ENCODE measurements around the gene ATF6. TPM values are rescaled to one million over a fixed set of nuclear protein-coding genes. Genes with fewer than 3 reads are reported as not detected.

Gene ATF6
- total and polyA plus RNA-seq, 3 donors from 2014 or later, result 22.6 to 38.2 (median 38.0) TPM

DNA sequence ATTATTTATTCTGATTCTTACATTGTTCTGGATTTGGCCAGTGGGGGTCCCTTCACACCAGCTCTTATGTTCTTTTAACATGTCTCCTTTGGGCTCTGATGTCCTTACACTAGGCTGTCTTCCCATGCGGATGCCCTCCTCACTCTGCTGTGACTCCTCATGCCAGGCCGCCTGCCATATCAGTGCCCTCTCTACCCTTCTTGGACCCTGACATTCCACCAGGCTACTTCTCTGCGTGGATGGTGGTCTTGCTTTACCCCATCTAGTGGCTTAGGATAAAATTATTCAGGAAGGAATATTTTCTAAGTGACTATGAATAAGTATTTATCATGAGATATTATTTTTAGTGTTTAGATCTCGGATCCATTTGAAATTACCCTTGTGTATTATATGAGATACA, 21.2 kb downstream of the ATF6 start:
- no peaks in the 10 kb centered on the region for H3K9me3 ChIP-seq
- H3K4me1 ChIP-seq, result no peaks in the 10 kb centered on the region
- no peaks in the 10 kb centered on the region for H3K36me3 ChIP-seq (ENCODE audit: low read depth, missing control alignments)
- intact Hi-C loops (cut with DNase I; ENCODE audit: low total_unique reads), result no loop called here
- DNase-seq, result no peak
- no peak overlapping the region for H3K4me3 ChIP-seq
- H3K27ac ChIP-seq, result no peak overlapping the region
- WGBS, 2 donors, result 76 to 79% methylated on average over 4 of the region's 4 CpGs
- no peak for TF ChIP-seq POLR2A (IDR thresholded peaks at IDR 0.05)
- TF ChIP-seq, protein P1, sequence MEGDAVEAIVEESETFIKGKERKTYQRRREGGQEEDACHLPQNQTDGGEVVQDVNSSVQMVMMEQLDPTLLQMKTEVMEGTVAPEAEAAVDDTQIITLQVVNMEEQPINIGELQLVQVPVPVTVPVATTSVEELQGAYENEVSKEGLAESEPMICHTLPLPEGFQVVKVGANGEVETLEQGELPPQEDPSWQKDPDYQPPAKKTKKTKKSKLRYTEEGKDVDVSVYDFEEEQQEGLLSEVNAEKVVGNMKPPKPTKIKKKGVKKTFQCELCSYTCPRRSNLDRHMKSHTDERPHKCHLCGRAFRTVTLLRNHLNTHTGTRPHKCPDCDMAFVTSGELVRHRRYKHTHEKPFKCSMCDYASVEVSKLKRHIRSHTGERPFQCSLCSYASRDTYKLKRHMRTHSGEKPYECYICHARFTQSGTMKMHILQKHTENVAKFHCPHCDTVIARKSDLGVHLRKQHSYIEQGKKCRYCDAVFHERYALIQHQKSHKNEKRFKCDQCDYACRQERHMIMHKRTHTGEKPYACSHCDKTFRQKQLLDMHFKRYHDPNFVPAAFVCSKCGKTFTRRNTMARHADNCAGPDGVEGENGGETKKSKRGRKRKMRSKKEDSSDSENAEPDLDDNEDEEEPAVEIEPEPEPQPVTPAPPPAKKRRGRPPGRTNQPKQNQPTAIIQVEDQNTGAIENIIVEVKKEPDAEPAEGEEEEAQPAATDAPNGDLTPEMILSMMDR (IDR thresholded peaks at IDR 0.05), result no peak
- H3K27me3 ChIP-seq, result no peaks in the 10 kb centered on the region

DNA sequence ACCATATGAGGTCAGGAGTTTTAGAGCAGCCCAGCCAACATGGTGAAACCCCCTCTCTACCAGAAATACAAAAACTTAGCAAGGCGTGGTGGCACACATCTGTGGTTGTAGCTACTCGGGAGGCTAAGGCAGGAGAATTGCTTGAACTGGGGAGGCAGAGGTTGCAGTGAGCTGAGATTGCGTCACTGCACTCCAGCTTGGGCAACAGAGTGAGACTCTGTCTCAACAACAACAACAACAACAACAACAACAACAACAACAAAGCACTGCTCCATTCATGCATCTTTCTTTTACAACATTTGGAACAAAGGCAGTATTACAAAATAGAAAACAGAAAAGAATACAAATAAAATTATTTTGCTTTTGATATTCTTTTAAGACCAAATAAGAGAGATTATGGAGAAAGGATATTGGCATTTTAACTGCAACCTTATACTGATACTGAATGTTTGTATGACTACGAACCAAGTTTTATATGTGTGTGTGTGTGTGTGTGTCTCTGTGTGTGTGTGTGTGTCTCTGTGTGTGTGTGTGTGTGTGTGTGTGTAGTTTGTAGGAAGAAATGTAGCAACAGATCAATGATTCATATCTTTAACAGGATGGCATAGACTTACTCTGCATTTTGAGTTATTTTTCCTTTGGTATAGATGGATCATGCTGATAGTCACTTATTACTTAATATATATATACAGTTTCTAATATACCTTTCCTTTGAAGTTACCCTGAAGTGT, 24.6 kb downstream of the ATF6 start:
- Histone ChIP-seq H3K9me3 (no peaks in the 10 kb centered on the region), H3K36me3 (ENCODE audit: low read depth, missing control alignments) (no peaks in the 10 kb centered on the region), H3K4me3 (no peak overlapping the region), H3K27me3 (no peaks in the 10 kb centered on the region), H3K4me1 (no peaks in the 10 kb centered on the region), H3K27ac (no peak overlapping the region)
- TF ChIP-seq, protein P1 (IDR thresholded peaks at IDR 0.05), result no peak
- no peak for TF ChIP-seq POLR2A (IDR thresholded peaks at IDR 0.05)
- DNase-seq, result no peak
- intact Hi-C loops (cut with DNase I; ENCODE audit: low total_unique reads), result no loop called here
- WGBS, 2 donors, result 77 to 79% methylated on average over 4 of the region's 4 CpGs

GRCh38 chr1:161791904-161792655, 26.0 kb downstream of the ATF6 start:
- Histone ChIP-seq H3K9me3 (no peaks in the 10 kb centered on the region), H3K36me3 (ENCODE audit: low read depth, missing control alignments) (no peaks in the 10 kb centered on the region), H3K27ac (no peak overlapping the region), H3K27me3 (no peaks in the 10 kb centered on the region), H3K4me1 (no peaks in the 10 kb centered on the region), H3K4me3 (no peak overlapping the region)
- intact Hi-C loops (cut with DNase I; ENCODE audit: low total_unique reads), result no loop called here
- no peak for DNase-seq
- WGBS, 2 donors, result 92 to 93% methylated on average over 5 of the region's 5 CpGs
- TF ChIP-seq, protein P1 (IDR thresholded peaks at IDR 0.05), result no peak
- TF ChIP-seq POLR2A (IDR thresholded peaks at IDR 0.05), result no peak

DNA sequence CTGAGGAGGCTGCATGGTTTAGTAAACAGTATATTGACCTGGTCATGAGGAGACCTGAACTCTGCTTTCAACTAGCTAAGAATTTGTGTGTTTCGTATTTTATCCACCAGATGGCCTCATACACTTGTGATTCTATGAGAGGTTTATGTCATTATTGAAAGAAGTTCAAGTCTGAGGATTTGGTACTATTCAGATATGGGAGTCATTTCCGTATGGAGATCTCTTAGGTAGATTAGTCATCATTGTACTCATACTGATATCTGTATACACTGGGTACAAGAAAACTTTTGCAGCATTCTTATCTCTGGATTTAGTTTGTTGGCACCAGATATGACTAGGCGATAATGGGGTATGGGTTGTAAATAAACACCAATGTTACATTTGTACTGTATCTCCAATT, 26.6 kb downstream of the ATF6 start:
- no peaks in the 10 kb centered on the region for H3K9me3 ChIP-seq
- H3K4me3 ChIP-seq, result no peak overlapping the region
- intact Hi-C loops (cut with DNase I; ENCODE audit: low total_unique reads), result no loop called here
- H3K36me3 ChIP-seq (ENCODE audit: low read depth, missing control alignments), result no peaks in the 10 kb centered on the region
- H3K27me3 ChIP-seq, result no peaks in the 10 kb centered on the region
- no peak for TF ChIP-seq POLR2A (IDR thresholded peaks at IDR 0.05)
- TF ChIP-seq, protein P1 (IDR thresholded peaks at IDR 0.05), result peak; percentile 44 to 63 (median 58)
- WGBS, 2 donors, result 52 to 58% methylated on average over 3 of the region's 3 CpGs
- no peaks in the 10 kb centered on the region for H3K4me1 ChIP-seq
- no peak for DNase-seq
- H3K27ac ChIP-seq, result no peak overlapping the region

Data from testis (tissue), 3 donors.